Measurements from ENCODE around the gene MEIS2.

Gene MEIS2

GRCh38 chr15:37100109-37100965 is at the start of gene MEIS2:
TSS of gene MEIS2 (minus strand) at chr15:37100549. CDS start at chr15:37099466, 1,083 bp downstream.
- DNase-seq (ENCODE audit: low read depth in 2 of 2), result no peak

DNA sequence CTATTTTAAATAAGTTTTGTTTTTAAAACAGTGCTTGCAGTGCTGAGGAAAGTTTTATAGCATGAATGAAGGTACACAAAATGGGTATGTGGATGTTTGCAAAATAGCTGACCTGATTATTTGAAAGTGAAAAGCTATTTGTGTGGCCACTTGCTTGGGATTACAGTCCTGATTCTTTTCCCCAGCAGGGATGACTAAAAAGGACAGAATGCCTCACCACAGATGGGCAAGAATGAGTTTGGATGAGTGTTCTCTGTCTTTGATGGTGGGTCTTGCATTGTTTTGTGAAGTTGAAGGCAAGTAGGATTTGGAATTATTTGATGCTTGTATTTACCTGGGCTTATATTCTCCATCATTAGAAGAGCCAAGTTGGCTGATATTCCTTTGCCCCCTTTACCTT is 48.8 kb upstream of the MEIS2 start:
- no peak for DNase-seq (ENCODE audit: low read depth in 2 of 2)

DNA sequence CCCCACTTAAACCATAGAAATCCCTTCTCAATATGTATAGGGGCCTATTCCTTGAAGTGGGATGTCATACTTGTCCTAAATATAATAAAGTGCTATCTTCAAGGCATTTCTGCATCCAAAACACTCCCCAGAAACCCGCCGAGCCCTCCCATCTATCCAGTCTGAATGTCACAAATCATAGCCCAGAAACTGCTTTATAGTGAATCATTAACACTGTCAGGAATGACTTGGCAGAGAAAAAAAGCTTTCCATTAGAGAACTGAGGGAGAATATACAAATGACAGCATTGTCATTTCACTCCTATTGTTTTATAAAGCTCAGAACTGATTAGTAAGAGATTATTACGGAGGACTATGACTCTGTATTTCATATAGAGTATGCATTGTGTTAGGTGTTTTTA is 48.4 kb upstream of the MEIS2 start:
- DNase-seq (ENCODE audit: low read depth in 2 of 2), result no peak

GRCh38 chr15:37143351-37143750 is 43.0 kb upstream of the MEIS2 start:
- DNase-seq (ENCODE audit: low read depth in 2 of 2), result no peak

GRCh38 chr15:37142371-37142770 is 42.0 kb upstream of the MEIS2 start:
- DNase-seq (ENCODE audit: low read depth in 2 of 2), result no peak

DNA sequence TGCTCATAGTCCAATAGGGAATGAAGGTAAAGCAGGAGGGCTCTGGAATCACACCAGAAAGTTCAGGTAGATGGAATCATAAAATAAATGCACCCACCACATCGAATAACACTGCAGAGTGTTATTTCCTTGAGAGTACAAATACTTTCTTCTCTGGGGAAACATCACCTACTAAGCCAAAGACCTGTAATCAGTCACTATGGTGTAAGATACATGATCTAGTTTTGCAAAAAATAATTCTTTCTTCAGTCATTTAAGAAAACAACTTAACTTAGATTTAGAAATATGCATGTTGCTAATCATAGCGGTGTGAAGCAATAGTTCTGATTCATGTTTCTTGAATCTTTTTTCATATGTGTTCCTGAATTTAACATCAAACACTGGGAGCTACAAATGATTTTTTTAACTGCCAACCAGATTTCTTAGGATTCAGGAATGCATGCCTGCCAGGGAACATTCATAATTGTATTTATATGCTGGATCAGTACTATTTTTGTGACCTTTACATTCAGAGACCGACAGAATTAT is 40.2 kb upstream of the MEIS2 start:
- no peak for DNase-seq (ENCODE audit: low read depth in 2 of 2)

DNA sequence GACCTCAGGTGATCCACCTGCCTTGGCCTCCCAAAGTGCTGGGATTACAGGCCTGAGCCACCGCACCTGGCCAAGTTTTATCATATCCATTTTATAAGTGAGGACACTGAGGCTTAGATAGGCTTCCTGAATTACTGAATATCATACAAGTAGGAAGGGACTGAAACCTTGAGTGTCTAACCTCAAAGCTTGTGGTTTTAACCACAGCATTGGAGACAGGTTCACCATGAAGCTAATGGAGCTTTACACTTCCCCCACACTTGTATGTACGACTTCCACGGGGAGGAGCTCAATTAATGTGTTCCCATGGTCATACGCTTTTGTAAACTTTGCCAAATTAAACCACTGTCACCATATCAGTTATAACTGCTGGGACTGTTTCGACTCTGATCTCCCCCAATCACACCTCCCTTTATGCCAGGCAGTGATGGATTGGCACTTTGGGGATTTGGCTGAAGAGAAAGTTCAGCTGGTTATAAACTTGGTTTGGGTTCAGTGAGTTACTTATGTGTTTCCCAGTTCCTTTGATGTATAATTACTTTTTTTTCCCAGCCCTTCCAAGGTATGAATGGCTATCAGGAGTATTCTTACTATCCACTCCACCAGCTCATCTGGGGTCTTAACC is 38.4 kb upstream of the MEIS2 start:
- DNase-seq (ENCODE audit: low read depth in 2 of 2), result no peak

- DNase-seq (ENCODE audit: low read depth in 2 of 2), result no peak
These were observed 36.9 kb upstream of the MEIS2 start for GRCh38 chr15:37137221-37137620.

GRCh38 chr15:37136666-37137065 is 36.3 kb upstream of the MEIS2 start:
- DNase-seq (ENCODE audit: low read depth in 2 of 2), result no peak

- no peak for DNase-seq (ENCODE audit: low read depth in 2 of 2)
These were observed 34.9 kb upstream of the MEIS2 start for GRCh38 chr15:37135225-37135624.

- no peak for DNase-seq (ENCODE audit: low read depth in 2 of 2)
These were observed 34.4 kb upstream of the MEIS2 start for GRCh38 chr15:37134699-37135131.

- no peak for DNase-seq (ENCODE audit: low read depth in 2 of 2)
These were observed 33.9 kb upstream of the MEIS2 start for GRCh38 chr15:37134244-37134643.

DNA sequence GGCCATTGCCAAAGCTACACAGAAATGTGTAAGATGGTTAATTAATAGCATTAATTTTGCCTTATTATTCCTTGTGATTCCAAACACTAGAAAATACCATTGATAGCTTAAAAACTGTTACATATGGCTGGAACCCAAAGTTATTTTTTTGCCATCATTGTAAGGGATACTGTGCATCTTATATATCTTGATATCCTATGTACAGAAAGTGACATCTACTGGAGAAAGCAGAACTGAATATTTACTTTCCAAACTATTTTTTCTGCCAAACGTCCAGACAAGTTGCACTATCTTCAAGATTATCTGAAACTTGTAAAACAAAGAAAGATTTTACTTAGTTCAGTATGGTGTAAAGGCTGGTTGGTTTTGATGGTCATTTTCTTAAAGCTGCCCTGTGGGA is 33.3 kb upstream of the MEIS2 start:
- DNase-seq (ENCODE audit: low read depth in 2 of 2), result no peak

DNA sequence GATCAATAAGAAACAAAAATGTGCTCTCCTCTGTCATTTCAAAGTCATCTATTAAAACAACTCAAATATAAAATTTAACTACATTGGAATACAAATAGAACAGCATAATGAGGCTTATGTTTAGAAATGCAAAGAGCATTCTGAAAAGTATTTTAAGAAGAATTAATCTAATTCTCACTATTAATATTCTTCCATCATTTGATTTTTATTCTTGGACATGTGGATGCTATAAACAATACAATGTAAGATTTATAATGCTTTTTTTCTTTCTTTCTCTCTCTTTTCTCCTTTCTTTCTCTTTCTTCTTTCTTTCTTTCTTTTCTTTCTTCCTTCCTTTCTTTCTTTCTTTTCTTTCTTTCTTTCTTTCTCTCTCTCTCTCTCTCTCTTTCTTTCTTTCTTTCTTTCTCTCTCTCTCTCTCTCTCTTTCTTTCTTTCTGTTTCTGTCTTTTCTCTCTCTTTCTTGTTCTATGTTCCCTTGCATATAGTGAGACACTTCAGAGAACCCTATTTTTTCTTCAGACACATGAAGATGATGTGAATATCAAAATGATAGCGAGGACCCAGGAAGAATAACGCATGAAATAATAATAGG is 32.6 kb upstream of the MEIS2 start:
- DNase-seq (ENCODE audit: low read depth in 2 of 2), result no peak

GRCh38 chr15:37131621-37132020 is 31.3 kb upstream of the MEIS2 start:
- DNase-seq (ENCODE audit: low read depth in 2 of 2), result no peak

DNA sequence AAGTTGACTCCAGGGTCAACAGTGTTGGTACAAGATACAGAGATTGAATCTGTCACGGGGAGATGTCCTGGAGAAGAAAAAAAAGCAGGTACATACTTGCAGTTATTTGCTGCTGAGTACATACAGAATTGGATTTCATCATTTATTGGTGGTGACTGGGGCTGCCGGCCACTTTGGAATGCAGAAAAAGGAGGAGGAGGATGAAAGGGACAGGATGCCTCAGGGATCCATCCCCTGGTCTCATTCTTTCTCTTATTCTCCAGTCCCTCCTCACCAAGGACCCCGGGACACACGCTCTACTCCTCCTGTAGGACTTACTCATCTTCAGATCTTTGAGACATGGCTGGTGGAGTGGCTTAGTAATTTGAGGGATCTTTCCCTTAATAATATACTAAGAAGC is 30.0 kb upstream of the MEIS2 start:
- DNase-seq (ENCODE audit: low read depth in 2 of 2), result no peak

- DNase-seq (ENCODE audit: low read depth in 2 of 2), result no peak
These were observed 24.8 kb upstream of the MEIS2 start for GRCh38 chr15:37125143-37125542.

- DNase-seq (ENCODE audit: low read depth in 2 of 2), result no peak
These were observed 24.0 kb upstream of the MEIS2 start for GRCh38 chr15:37124331-37124730.

- DNase-seq (ENCODE audit: low read depth in 2 of 2), result no peak
These were observed 22.4 kb upstream of the MEIS2 start for GRCh38 chr15:37122703-37123102.

- DNase-seq (ENCODE audit: low read depth in 2 of 2), result no peak
These were observed 21.1 kb upstream of the MEIS2 start for GRCh38 chr15:37121492-37121891.

- DNase-seq (ENCODE audit: low read depth in 2 of 2), result no peak
These were observed 16.7 kb upstream of the MEIS2 start for GRCh38 chr15:37117030-37117429.

GRCh38 chr15:37115538-37115937 is 15.2 kb upstream of the MEIS2 start:
- DNase-seq (ENCODE audit: low read depth in 2 of 2), result no peak

Data from stimulated activated CD4-positive, alpha-beta T cell treated with anti-CD3 and anti-CD28 coated beads, Interleukin-1b, Interleukin-23, amount 100 ng/mL, for 1 hour (primary cell).